ENCODE results near the gene ALOX15B.
A peak's percentile ranks its signal among the peaks of the same experiment; 100 is the strongest.
"Not testable (repeated sequence)": the region's sequence is repeated elsewhere in the genome, so short reads cannot be mapped to it uniquely, and the experiment has no call there.

The ALOX15B gene

DNA sequence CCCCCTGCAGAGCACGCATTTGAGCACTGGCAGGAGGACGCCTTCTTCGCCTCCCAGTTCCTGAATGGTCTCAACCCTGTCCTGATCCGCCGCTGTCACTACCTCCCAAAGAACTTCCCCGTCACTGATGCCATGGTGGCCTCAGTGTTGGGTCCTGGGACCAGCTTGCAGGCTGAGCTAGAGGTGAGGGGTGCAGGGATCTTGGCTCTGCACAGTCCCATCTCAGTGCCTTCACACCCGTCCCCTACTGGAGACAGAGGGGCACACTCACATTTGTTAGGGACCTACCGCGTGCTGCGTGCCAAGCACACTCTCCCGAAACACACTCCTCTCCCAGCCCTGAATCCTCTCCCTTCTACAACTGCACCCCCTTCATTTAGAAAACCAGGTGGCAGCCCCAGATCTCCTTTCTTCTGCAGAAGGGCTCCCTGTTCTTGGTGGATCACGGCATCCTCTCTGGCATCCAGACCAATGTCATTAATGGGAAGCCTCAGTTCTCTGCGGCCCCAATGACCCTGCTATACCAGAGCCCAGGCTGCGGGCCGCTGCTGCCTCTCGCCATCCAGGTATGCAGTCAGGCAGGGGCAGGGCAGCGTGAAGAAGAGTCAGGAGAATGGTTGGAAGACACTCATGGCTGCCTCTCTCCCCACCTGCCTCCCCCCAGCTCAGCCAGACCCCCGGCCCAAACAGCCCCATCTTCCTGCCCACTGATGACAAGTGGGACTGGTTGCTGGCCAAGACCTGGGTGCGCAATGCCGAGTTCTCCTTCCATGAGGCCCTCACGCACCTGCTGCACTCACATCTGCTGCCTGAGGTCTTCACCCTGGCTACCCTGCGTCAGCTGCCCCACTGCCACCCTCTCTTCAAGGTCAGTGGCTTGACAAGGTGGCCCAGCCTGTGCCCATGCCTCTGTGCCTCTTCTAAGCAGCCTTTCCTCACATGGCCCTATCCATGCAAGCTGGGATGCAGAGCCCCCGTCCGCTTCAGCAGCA, 6.3 kb downstream of the ALOX15B start:
- no peak for DNase-seq

DNA sequence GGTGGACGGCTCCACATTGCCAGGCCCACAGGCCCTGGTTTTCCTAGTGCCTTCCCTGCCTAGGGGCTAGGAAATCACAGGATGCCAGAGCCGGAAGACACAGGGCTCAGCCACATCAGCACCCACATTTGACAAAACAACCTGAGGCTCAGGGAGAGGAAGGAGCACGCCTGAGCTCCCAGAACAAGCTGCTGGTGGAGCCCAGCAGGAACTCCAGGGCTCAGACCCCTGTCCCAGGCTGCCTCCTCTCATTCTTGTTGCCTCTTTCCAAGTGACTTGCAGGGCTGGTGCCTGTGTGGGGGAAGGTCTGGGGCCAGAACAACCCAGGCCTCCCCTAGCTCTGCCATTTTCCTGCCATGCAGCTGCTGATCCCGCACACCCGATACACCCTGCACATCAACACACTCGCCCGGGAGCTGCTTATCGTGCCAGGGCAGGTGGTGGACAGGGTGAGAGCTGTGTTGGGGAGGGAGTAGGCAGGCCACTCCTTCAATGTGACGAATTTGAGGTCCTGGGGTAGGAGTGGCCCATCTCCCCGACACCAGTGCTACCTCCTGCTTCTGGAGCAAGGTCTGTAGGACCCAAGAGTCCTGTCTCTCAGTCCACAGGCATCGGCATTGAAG, 7.6 kb downstream of the ALOX15B start:
- no peak for DNase-seq

DNA sequence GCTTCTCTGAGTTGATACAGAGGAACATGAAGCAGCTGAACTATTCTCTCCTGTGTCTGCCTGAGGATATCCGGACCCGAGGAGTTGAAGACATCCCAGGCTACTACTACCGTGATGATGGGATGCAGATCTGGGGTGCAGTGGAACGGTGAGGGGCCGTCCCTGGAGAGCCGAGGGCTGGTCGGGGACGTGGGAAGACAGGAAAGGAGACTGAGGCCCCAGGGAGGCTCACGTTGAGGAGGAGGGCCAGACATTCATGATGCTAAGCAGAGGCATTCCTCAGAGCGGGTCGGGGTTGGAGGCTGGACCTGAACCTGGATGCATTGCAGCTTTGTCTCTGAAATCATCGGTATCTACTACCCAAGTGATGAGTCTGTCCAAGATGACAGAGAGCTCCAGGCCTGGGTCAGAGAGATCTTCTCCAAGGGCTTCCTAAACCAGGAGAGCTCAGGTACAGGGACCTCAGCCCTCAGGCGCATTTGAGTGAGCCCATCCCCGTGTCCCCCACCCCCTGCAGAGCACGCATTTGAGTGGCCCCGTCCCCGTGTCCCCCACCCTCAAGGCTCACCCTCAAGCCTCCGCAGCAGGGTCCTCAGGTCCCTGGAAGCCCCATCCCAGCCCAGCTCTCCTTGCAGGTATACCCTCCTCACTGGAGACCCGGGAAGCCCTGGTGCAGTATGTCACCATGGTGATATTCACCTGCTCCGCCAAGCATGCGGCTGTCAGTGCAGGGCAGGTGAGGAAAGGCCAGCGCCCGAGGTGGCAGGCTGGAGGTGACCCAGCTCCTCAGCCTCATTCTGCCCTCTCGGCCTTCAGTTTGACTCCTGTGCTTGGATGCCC, 8.3 kb downstream of the ALOX15B start:
- DNase-seq = no peak

DNA sequence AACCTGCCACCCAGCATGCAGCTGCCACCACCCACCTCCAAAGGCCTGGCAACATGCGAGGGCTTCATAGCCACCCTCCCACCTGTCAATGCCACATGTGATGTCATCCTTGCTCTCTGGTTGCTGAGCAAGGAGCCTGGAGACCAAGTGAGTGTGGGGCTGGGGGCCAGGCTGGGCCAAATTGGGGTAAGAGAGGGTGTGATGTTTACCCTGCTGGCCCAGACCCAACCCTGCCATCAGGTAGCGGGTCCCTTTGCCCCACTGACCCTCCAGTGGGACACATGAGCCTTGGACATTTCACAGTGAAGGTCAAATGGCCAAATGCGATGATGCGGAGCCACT, 8.9 kb downstream of the ALOX15B start:
- no peak for DNase-seq

- no peak for DNase-seq
Observed at GRCh38 chr17:8048236-8048635, 9.4 kb downstream of the ALOX15B start.

DNA sequence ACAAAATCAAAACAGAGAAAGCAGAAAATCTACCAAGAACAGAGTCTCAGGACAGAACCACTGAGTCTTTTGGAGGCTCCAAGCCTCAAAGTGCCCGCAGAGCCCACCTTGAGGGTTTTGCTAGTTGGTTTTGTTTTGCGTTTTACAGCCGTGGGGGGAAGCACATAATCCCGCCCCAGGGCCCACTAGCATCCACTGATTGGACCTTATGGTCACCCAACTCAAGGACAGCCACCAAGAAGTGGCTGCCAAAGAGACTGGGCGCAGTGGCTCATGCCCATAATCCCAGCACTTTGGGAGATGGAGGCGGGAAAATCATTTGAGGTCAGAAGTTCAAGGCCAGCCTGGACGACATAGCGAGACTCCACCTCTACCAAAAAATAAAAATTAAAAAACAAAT, 9.9 kb downstream of the ALOX15B start:
- DNase-seq = no peak

DNA sequence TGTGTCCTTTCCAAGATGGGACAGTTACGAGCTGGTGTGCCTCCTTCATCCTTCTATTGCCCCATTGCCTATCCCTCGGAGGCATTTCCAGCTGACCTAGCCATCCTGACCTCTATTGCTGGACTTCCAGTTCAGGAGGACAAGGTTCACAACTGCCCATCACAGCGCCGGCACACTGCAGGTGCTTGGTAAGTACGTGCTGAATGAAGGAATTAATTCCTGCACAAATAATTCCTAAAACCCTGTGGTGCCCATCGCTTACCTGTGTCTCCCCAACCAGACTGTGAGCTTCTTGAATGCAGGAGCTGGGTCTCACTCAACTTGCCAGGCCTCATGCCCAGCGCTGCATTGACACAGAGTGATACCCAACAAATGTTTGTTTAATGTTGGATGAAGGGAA, 13.0 kb downstream of the ALOX15B start:
- no peak for DNase-seq

DNA sequence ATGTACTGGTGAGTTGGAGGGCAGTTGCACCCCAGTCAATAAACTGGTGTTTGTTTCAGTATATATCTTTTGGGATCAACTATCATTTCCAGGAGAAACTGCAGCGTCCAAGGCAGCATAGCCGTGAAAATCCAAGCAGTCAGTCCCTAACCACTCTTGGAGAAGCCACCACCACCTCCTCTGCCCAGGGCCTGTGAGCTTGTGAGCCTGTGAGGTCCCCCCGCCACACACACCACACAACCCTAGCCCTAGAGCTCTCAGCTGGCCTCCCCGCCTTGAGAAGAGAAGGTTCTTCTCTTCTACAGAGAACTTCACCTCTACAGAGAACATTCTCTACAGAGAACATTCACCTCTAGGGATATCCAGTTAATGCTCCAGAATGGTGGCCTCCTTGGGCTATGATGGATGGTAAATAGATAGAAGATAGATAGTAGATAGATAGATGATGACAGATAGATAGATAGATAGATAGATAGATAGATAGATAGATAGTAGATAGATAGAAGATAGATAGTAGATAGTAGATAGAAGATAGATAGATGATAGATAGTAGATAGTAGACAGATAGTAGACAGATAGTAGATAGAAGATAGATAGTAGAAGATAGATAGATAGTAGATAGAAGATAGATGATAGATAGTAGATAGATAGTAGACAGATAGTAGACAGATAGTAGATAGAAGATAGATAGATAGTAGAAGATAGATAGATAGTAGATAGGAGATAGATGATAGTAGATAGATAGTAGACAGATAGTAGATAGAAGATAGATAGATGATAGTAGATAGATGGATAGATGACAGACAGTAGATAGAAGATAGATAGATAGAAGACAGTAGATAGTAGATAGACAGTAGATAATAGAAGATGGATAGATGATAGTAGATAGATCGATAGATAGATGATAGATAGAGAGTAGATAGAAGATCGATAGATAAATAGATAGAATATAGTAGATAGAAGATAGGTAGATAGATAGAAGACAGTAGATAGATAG, 13.7 kb downstream of the ALOX15B start:
- DNase-seq = no peak

DNA sequence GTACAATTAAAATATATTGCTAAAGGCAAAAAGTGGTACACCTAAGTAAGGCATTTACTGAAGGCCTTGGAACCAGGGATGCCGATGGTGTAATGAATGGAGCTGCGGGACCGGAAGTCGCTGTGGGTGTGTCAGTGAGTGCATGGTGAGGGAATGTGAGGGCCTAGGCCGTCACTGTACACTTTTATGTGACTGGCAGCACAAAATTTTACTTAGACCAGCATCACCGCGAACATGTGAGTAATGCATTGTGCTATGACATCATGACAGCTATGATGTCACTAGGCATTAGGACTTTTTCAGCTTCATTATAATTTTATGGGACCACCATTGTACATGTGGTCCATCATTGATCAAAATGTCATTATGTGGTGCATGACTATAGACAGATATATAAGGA, 14.7 kb downstream of the ALOX15B start:
- no peak for DNase-seq

GRCh38 chr17:8055851-8056231, 17.0 kb downstream of the ALOX15B start:
- no peak for DNase-seq

GRCh38 chr17:8056232-8056975, 17.5 kb downstream of the ALOX15B start:
- no peak for DNase-seq

GRCh38 chr17:8056976-8057625, 18.2 kb downstream of the ALOX15B start:
- no peak for DNase-seq

DNA sequence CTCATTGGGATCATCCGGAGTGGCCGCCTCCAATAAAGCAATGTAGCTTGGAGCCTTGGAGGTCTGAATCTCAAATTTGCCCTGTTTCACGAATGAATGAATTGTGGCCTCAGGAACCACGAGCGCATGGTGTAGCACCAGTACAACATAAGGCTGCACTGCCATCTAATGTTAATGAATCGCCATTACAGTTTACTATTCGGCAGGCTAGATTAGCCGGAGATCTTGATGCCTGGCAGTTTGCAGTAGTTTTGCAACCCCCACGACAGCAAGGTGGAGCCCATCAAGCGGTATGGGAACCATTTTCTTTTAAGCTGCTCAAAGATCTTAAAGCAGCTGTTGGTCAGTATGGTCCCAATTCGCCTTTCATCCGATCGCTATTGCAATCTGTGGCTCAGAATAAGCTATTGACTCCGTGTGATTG, 18.8 kb downstream of the ALOX15B start:
- DNase-seq = peak; percentile 40 to 84

GRCh38 chr17:8059131-8059530, 20.3 kb downstream of the ALOX15B start:
- no peak for DNase-seq

GRCh38 chr17:8060274-8060673, 21.4 kb downstream of the ALOX15B start:
- peak; percentile 54 to 81 for DNase-seq

- not testable (repeated sequence) for DNase-seq
Observed at GRCh38 chr17:8061851-8062250, 23.0 kb downstream of the ALOX15B start.

DNA sequence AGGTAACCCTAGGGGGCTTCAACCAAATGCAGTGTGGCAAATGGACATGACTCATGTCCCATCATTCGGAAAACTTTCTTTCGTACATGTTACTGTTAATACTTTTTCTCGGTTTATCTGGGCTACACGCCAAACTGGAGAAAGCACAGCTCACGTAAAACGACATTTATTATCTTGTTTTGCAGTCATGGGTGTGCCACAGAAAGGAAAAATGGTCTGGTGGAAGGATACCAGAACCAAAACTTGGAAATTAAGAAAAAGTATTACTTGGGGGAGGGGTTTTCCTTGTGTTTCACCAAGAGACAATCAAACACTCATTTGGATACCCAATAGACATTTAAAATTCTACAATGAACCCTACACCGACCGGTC, 23.6 kb downstream of the ALOX15B start:
- DNase-seq = no peak

DNA sequence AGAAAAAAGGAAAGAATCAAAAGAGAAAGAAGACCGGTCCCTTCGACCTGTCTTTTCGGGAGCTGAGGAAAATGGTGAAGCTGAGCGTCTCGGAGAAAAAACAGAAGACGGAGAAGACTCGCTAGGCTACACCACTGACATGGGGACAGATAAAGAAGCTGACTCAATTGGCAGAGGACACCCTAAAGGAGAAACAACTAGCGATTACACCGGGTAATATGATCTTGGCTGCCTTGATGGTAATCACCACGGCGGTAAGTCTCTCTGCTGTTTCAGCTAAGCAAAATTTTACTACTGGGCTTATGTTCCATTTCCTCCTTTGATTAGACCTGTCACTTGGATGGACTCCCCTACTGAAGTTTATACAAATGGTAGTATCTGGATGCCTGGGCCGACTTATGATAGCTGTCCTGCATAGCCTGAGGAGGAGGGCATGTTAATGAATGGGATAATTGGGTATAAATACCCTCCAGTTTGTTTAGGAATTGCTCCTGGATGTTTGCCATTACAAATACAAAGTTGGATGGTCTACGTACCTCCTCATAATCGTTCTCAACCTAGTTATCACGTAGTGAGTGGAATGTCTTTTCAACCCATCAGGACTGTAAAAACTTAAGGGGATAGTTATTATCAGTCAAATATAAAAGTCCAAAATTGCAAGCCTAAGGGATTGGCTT, 24.1 kb downstream of the ALOX15B start:
- peak in 1 of 2 experiments; percentile 23 for DNase-seq

GRCh38 chr17:8063761-8064534, 25.1 kb downstream of the ALOX15B start:
- DNase-seq = no peak
